Ovary (tissue), 9 donors: ENCODE data around the gene NALF2. TPM values are rescaled to one million over a fixed set of nuclear protein-coding genes. Genes with fewer than 3 reads are reported as not detected.

ENCODE experiments used
- DNase-seq, 5 donors: peaks; one replicate each; pipeline ENCODE4 v3.0.0-alpha.2; 2019 to 2020
- H3K27ac ChIP-seq, 2 donors: fragments of 200-600 bp; one replicate each; pipeline versions ENCODE4 v1.5.1 to v1.8.0; 2019 to 2022
- H3K27me3 ChIP-seq: fragments of 200-600 bp; one replicate; pipeline ENCODE4 v1.8.0; 2022
- H3K36me3 ChIP-seq: fragments of 200-600 bp; sonication (generic); one replicate; pipeline ENCODE4 v1.5.1; 2019
- H3K4me1 ChIP-seq: one replicate; pipeline ENCODE4 v1.8.1; 2013; ENCODE audit warnings: mild to moderate bottlenecking, moderate library complexity; ENCODE audit not compliant: insufficient read depth
- H3K4me3 ChIP-seq: fragments of 200-600 bp; sonication (generic); one replicate; pipeline ENCODE4 v1.5.1; 2017
- H3K9me3 ChIP-seq, 2 donors: fragments of 200-600 bp in 1 of 2; sonication (generic) in 1 of 2; one replicate each; pipeline versions ENCODE4 v1.5.1 to v1.8.1; 2013 to 2019; ENCODE audit warnings: mild to moderate bottlenecking in 1 of 2, moderate library complexity in 1 of 2
- CTCF ChIP-seq, 3 donors: fragments of 450-650 bp in 2 of 3; fragments of 200-600 bp in 1 of 3; IDR thresholded peaks; one replicate each; pipeline versions ENCODE4 v1.5.1 to v1.8.0; 2016 to 2022; ENCODE audit warnings: antibody characterized with exemption in 3 of 3, mild to moderate bottlenecking in 1 of 3
- EP300 ChIP-seq: sonication (generic); formaldehyde crosslinking; IDR thresholded peaks from one replicate; pipeline ENCODE4 v1.6.1; 2017; ENCODE audit warnings: antibody characterized with exemption
- POLR2A ChIP-seq: fragments of 450-650 bp; IDR thresholded peaks from one replicate; pipeline ENCODE4 v1.6.1; 2017; ENCODE audit warnings: antibody characterized with exemption, mild to moderate bottlenecking, moderate library complexity
- WGBS, 3 donors: extraction: QIAGEN DNeasy Blood & Tissue Kit in 1 of 3; methylation state at CpG; one replicate each; pipeline versions ENCODE4 v1.1.5 to v1.1.7; 2013 to 2017; 5-methylcytosine and 5-hydroxymethylcytosine counted together
- intact Hi-C, 4 donors: fragments of 100-400 bp; cut with DNase I; formaldehyde crosslinking; loops; one replicate each; pipeline versions ENCODE4 v1.11.0 to v1.15.1; 2022 to 2023
- polyA plus RNA-seq, 2 donors: library from polyadenylated mRNA; stranded (reverse); fragments of 200-250 nt in 1 of 2; fragments of 350-450 nt in 1 of 2; fragmentation: Illumina TruSeq in 1 of 2; extraction: RNeasy Lipid Tissue Mini Kit (QIAGEN cat#74804) in 1 of 2; gene quantifications; one replicate each; pipeline ENCODE4 v1.2.3, GENCODE V29; 2013 to 2014
- total RNA-seq, 7 donors: library from RNA; depleted of rRNA in 2 of 7; stranded (reverse); fragments of >200 nt in 2 of 7; fragmentation: NEBNext Ultra II Directional in 3 of 7; extraction: Animal tissue kit (Norgen Biotek cat#: 25700) in 3 of 7; gene quantifications; one replicate each; pipeline versions ENCODE4 v1.1.0 to v1.2.4, GENCODE V29; 2016 to 2023
- donor health status: DM: no; HTN: no; CAD: no; lungs with moderate emphysema.
- donor health status: DM: no; HTN: no; CAD: no.
- donor health status: Bipolar disorder and iron deficiency.
- donor health status: DM: yes; HTN: yes; CAD: no.
- donor health status: DM: no; HTN: no; CAD: no.
- donor health status: DM: yes; HTN: yes; CAD: no.

The NALF2 gene
- total and polyA plus RNA-seq, 9 donors = 0.07 to 0.77 (median 0.37) TPM; not detected in 1

- no peak for DNase-seq
- WGBS, 3 donors = 54 to 62% (median 56%) methylated on average over 3 of the region's 3 CpGs
- no peaks in the 10 kb centered on the region for H3K36me3 ChIP-seq
- H3K4me3 ChIP-seq = no peak overlapping the region
- no peaks in the 10 kb centered on the region for H3K9me3 ChIP-seq
- no peaks in the 10 kb centered on the region for H3K27me3 ChIP-seq
- intact Hi-C loops = no loop called here
- no peak overlapping the region for H3K27ac ChIP-seq
- H3K4me1 ChIP-seq = no peaks in the 10 kb centered on the region
- TF ChIP-seq CTCF (IDR thresholded peaks at IDR 0.05) (no peak), EP300 (no peak), POLR2A (no peak)
These were observed 6.9 kb downstream of the NALF2 start for GRCh38 chrX:69510914-69511513.

DNA sequence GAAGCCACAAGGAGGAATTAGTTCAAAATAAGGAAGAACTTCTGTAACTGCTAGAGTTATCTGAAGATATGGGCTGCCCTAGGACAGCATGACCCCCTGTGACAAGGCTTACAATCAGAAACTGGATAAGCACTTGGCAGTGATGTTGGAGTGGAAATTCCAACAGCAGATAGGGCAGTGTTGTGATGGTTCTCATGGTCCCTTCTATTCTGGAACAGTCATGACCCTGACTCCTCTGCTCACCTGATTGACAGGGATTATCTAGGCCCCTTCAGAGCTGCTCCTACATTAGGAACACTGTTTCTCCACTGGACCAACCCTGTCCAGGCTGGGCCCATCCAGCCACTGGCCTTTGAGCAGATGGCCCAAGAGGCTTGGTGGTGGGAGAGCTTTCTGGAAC is 17.9 kb downstream of the NALF2 start:
- TF ChIP-seq CTCF (IDR thresholded peaks at IDR 0.05) (no peak), EP300 (no peak), POLR2A (no peak)
- no peaks in the 10 kb centered on the region for H3K27me3 ChIP-seq
- H3K27ac ChIP-seq = no peak overlapping the region
- no peaks in the 10 kb centered on the region for H3K36me3 ChIP-seq
- DNase-seq = no peak
- no peak overlapping the region for H3K4me3 ChIP-seq
- intact Hi-C loops = no loop called here
- no peaks in the 10 kb centered on the region for H3K4me1 ChIP-seq
- no peaks in the 10 kb centered on the region for H3K9me3 ChIP-seq

- H3K4me1 ChIP-seq = no peaks in the 10 kb centered on the region
- DNase-seq = no peak
- no peak for TF ChIP-seq CTCF (IDR thresholded peaks at IDR 0.05)
- TF ChIP-seq POLR2A = no peak
- no peak for TF ChIP-seq EP300
- no peak overlapping the region for H3K27ac ChIP-seq
- no peak overlapping the region for H3K4me3 ChIP-seq
- intact Hi-C loops = no loop called here
- 33 to 50% (median 48%) methylated on average over 4 of the region's 4 CpGs for WGBS, 3 donors
- no peaks in the 10 kb centered on the region for H3K9me3 ChIP-seq
- H3K27me3 ChIP-seq = no peaks in the 10 kb centered on the region
- no peaks in the 10 kb centered on the region for H3K36me3 ChIP-seq
These were observed 19.2 kb downstream of the NALF2 start for GRCh38 chrX:69523314-69523713.

GRCh38 chrX:69524781-69525363 is 20.7 kb downstream of the NALF2 start:
- no peak for TF ChIP-seq CTCF (IDR thresholded peaks at IDR 0.05)
- no peak for TF ChIP-seq POLR2A
- TF ChIP-seq EP300 = no peak
- intact Hi-C loops = no loop called here
- no peak for DNase-seq
- Histone ChIP-seq H3K4me1 (no peaks in the 10 kb centered on the region), H3K27me3 (no peaks in the 10 kb centered on the region), H3K36me3 (no peaks in the 10 kb centered on the region), H3K9me3 (no peaks in the 10 kb centered on the region), H3K4me3 (no peak overlapping the region), H3K27ac (no peak overlapping the region)
- 49 to 63% (median 59%) methylated on average over 7 of the region's 7 CpGs for WGBS, 3 donors
